Sigmoid colon (tissue), 7 donors: ENCODE results near the gene SGTA. TPM values are rescaled to one million over a fixed set of nuclear protein-coding genes. Genes with fewer than 3 reads are reported as not detected.

Source experiments
- DNase-seq: peaks from one replicate; pipeline ENCODE4 v3.0.0-alpha.2; 2019
- H3K27ac ChIP-seq, 4 donors: fragments of 200-600 bp; sonication (generic); one replicate each; pipeline ENCODE4 v1.5.1; 2016 to 2019; ENCODE audit warnings: mild to moderate bottlenecking in 1 of 4
- H3K27me3 ChIP-seq, 3 donors: fragments of 200-600 bp; sonication (generic); one replicate each; pipeline ENCODE4 v1.5.1; 2019; ENCODE audit warnings: mild to moderate bottlenecking in 1 of 3
- H3K36me3 ChIP-seq, 4 donors: fragments of 200-600 bp; sonication (generic); one replicate each; pipeline ENCODE4 v1.5.1; 2016 to 2019
- H3K4me1 ChIP-seq, 4 donors: fragments of 200-600 bp; sonication (generic); one replicate each; pipeline ENCODE4 v1.5.1; 2017 to 2019
- H3K4me3 ChIP-seq, 4 donors: fragments of 200-600 bp; sonication (generic); one replicate each; pipeline ENCODE4 v1.5.1; 2017 to 2019; ENCODE audit warnings: mild to moderate bottlenecking in 2 of 4, moderate library complexity in 1 of 4
- H3K9me3 ChIP-seq, 4 donors: fragments of 200-600 bp in 3 of 4; sonication (generic) in 3 of 4; one replicate each; pipeline versions ENCODE4 v1.5.1 to v1.6.1; 2013 to 2019
- CTCF ChIP-seq, 4 experiments: fragments of 450-650 bp in 3 of 4; fragments of 200-600 bp in 1 of 4; IDR thresholded peaks; one replicate each; pipeline ENCODE4 v1.5.1; 2016 to 2019; ENCODE audit warnings: antibody characterized with exemption in 4 of 4, mild to moderate bottlenecking in 3 of 4, moderate library complexity in 2 of 4
- EP300 ChIP-seq, 4 donors: sonication (generic); formaldehyde crosslinking; IDR thresholded peaks; one replicate each; pipeline ENCODE4 v1.6.1; 2017; ENCODE audit warnings: antibody characterized with exemption in 4 of 4
- POLR2A ChIP-seq, 2 donors: fragments of 450-650 bp; IDR thresholded peaks; one replicate each; pipeline ENCODE4 v1.6.1; 2016; ENCODE audit warnings: antibody characterized with exemption in 2 of 2, mild to moderate bottlenecking in 2 of 2, moderate library complexity in 2 of 2
- POLR2AphosphoS5 ChIP-seq, 4 donors: sonication (generic); formaldehyde crosslinking; IDR thresholded peaks; one replicate each; pipeline ENCODE4 v1.6.1; 2017; ENCODE audit warnings: antibody characterized with exemption in 4 of 4
- WGBS, 2 donors: extraction: QIAGEN DNeasy Blood & Tissue Kit; methylation state at CpG; one replicate each; pipeline ENCODE4 v1.1.7; 2013; 5-methylcytosine and 5-hydroxymethylcytosine counted together
- intact Hi-C: fragments of 100-400 bp; cut with DNase I; formaldehyde crosslinking; loops from one replicate; pipeline ENCODE4 v1.15.1; 2023
- polyA plus RNA-seq, 3 donors: library from polyadenylated mRNA; stranded (reverse); fragments of 200-250 nt; gene quantifications; one replicate each; pipeline ENCODE4 v1.2.3, GENCODE V29; 2013
- total RNA-seq, 4 donors: library from RNA; depleted of rRNA; stranded (reverse); fragments of >200 nt; gene quantifications; one replicate each; pipeline ENCODE4 v1.1.0, GENCODE V29; 2016
- donor health status: healthy with polysubstance abuse.
- donor health status: Bipolar disorder and iron deficiency.
- donor health status: healthy.

The SGTA gene
- total and polyA plus RNA-seq, 7 donors = 42.5 to 80.7 (median 48.1) TPM

GRCh38 chr19:2759965-2760364 lies 23.1 kb downstream of the SGTA start:
- Histone ChIP-seq H3K27me3 (no peaks in the 10 kb centered on the region), H3K4me3 (no peak overlapping the region), H3K36me3 (peaks cover 48 to 97% (median 64%) of the 10 kb centered on the region in 4 donors), H3K9me3 (no peaks in the 10 kb centered on the region), H3K4me1 (no peaks in the 10 kb centered on the region), H3K27ac (no peak overlapping the region)
- no peak for DNase-seq
- TF ChIP-seq POLR2AphosphoS5 (IDR thresholded peaks at IDR 0.05) (no peak), CTCF (IDR thresholded peaks at IDR 0.05) (no peak), POLR2A (IDR thresholded peaks at IDR 0.05) (no peak), EP300 (IDR thresholded peaks at IDR 0.05) (no peak)
- intact Hi-C loops = no loop called here
- WGBS, 2 donors = 86 to 91% methylated on average over 7 of the region's 7 CpGs

GRCh38 chr19:2759362-2759761 lies 23.7 kb downstream of the SGTA start:
- DNase-seq = no peak
- H3K4me3 ChIP-seq = no peak overlapping the region
- H3K9me3 ChIP-seq = no peaks in the 10 kb centered on the region
- H3K27ac ChIP-seq = no peak overlapping the region
- 91 to 94% methylated on average over 17 of the region's 17 CpGs for WGBS, 2 donors
- peaks cover 43 to 97% (median 62%) of the 10 kb centered on the region in 4 donors for H3K36me3 ChIP-seq
- H3K27me3 ChIP-seq = no peaks in the 10 kb centered on the region
- TF ChIP-seq POLR2AphosphoS5 (IDR thresholded peaks at IDR 0.05) (no peak), CTCF (IDR thresholded peaks at IDR 0.05) (no peak), POLR2A (IDR thresholded peaks at IDR 0.05) (no peak), EP300 (IDR thresholded peaks at IDR 0.05) (no peak)
- no peaks in the 10 kb centered on the region for H3K4me1 ChIP-seq
- intact Hi-C loops = no loop called here

- intact Hi-C loops = no loop called here
- TF ChIP-seq POLR2AphosphoS5 (IDR thresholded peaks at IDR 0.05) = no peak
- TF ChIP-seq EP300 (IDR thresholded peaks at IDR 0.05) = no peak
- TF ChIP-seq CTCF (IDR thresholded peaks at IDR 0.05) = no peak
- no peak for TF ChIP-seq POLR2A (IDR thresholded peaks at IDR 0.05)
- Histone ChIP-seq H3K9me3 (no peaks in the 10 kb centered on the region), H3K4me1 (no peaks in the 10 kb centered on the region), H3K36me3 (peaks cover 41 to 92% (median 59%) of the 10 kb centered on the region in 4 donors), H3K4me3 (no peak overlapping the region), H3K27ac (no peak overlapping the region), H3K27me3 (no peaks in the 10 kb centered on the region)
- 88 to 95% methylated on average over 17 of the region's 17 CpGs for WGBS, 2 donors
- no peak for DNase-seq
These were observed 24.3 kb downstream of the SGTA start for GRCh38 chr19:2758601-2759313.

- no peak overlapping the region for H3K27ac ChIP-seq
- no peak for TF ChIP-seq POLR2AphosphoS5 (IDR thresholded peaks at IDR 0.05)
- TF ChIP-seq POLR2A (IDR thresholded peaks at IDR 0.05) = no peak
- no peak for TF ChIP-seq CTCF (IDR thresholded peaks at IDR 0.05)
- TF ChIP-seq EP300 (IDR thresholded peaks at IDR 0.05) = no peak
- intact Hi-C loops = no loop called here
- 95 to 96% methylated on average over 48 of the region's 48 CpGs for WGBS, 2 donors
- H3K27me3 ChIP-seq = no peaks in the 10 kb centered on the region
- H3K9me3 ChIP-seq = no peaks in the 10 kb centered on the region
- DNase-seq = no peak
- peaks cover 31 to 76% (median 50%) of the 10 kb centered on the region in 4 donors for H3K36me3 ChIP-seq
- H3K4me1 ChIP-seq = no peaks in the 10 kb centered on the region
- no peak overlapping the region for H3K4me3 ChIP-seq
These were observed 25.9 kb downstream of the SGTA start for GRCh38 chr19:2756921-2757881.
